ENCODE measurements around the gene RAD51B.

Gene RAD51B

GRCh38 chr14:68477461-68478085 is 658.0 kb downstream of the RAD51B start:
- DNase-seq: no peak

GRCh38 chr14:68479247-68479646 is 659.7 kb downstream of the RAD51B start:
- DNase-seq: no peak

DNA sequence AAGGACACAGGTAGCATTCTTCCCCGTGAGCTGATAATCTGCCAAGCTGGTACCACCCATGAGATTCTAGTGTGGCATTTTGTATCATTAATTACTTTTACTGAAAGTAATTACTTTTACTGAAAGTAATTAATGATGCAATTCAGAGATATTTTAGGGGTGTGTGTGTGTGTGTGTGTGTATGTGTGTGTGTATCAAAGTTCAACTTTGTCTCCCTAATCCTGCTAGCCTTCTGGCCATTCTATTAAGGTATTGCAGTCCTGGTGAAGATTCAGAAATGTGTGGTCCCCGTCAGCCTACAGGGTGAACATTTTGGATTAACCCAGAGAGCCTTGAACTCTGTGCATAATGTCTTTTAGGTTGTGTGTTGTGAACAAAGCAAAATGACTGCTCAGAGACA is 662.4 kb downstream of the RAD51B start:
- no peak for DNase-seq

DNA sequence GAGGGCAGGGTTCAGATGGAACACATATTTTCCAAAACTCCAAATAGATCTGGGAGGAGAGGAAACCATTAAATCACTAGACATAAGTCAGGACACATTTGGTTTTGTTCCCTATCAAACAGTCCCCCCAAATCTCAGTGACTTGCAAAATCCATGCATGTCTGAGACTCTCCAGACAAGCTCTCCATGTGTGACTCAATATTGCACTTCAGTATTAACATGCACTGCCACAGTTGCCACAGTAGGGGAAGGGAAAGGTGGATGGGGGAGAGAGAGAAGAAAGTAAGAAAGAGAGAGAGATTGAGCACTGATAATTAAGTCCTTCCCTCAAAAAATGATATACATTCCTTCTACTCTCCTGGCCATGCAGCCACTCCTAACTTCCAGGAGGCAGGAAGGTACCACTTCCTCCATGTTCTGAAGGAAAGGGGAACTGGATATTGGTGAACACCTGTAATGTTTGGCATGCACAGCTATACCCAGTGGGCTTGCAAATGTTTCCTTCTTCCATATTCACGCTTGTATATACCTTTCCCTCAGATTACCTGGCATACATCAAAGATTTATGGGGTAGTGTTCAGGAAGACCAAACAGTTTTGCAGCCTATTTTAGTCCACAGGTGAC is 663.3 kb downstream of the RAD51B start:
- DNase-seq: no peak

- DNase-seq: no peak
These were observed 666.6 kb downstream of the RAD51B start for GRCh38 chr14:68486033-68486732.

DNA sequence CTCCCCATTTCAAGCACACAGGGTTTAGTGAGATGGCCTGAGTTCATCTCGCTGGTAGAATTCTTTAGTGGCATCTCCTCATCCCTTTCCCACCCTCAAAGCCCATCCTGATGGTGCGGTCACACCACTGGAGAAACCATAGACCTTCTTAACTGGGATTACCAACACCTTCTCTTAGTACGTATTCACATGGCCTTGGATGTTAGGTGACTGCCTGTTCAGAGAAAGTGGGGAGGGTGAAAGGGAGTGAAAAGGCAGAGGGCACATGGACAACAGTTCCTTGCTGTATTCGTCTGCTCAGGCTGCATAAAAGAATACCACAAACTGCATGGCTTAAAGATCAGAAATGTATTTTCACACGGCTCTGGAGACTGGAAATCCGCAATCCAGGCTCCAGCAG is 667.2 kb downstream of the RAD51B start:
- no peak for DNase-seq

GRCh38 chr14:68487805-68488590 is 668.4 kb downstream of the RAD51B start:
- DNase-seq: no peak

GRCh38 chr14:68491793-68492192 is 672.2 kb downstream of the RAD51B start:
- no peak for DNase-seq

DNA sequence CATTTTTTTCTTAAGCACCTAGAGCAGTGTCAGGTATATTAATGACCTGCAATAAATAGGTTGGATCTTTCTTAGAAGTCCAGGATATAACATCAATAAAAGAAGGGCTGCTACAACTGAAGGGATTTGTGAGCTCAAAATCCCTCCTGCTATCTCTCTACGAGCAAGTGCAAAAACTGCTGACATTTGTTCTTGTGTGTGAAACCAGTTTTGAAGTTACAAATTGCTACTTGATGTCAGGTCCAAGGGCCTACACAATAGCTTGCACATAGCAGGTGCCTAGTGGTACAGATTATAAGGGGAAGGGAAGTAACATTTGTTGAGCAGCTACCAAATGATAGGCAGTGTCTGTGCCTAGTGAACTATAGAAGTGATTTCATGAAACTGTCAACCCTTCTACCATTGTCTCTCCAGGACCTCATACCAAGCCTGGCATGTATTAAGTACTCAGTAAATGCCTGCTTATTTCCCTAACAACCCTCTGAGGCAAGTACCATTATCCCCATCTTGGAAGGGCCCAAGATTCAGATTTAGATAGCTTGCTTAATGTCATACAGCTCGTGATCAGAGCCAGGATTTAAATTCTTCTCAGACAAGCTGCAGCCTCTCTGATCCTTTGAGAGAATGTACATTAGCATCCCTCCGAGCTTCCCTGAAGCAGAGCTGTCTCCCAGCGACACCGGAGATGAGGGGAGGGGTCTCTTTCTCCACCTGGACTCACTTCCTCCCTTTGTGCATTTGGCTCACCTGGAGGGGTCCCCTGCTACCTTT is 673.0 kb downstream of the RAD51B start:
- DNase-seq: no peak

DNA sequence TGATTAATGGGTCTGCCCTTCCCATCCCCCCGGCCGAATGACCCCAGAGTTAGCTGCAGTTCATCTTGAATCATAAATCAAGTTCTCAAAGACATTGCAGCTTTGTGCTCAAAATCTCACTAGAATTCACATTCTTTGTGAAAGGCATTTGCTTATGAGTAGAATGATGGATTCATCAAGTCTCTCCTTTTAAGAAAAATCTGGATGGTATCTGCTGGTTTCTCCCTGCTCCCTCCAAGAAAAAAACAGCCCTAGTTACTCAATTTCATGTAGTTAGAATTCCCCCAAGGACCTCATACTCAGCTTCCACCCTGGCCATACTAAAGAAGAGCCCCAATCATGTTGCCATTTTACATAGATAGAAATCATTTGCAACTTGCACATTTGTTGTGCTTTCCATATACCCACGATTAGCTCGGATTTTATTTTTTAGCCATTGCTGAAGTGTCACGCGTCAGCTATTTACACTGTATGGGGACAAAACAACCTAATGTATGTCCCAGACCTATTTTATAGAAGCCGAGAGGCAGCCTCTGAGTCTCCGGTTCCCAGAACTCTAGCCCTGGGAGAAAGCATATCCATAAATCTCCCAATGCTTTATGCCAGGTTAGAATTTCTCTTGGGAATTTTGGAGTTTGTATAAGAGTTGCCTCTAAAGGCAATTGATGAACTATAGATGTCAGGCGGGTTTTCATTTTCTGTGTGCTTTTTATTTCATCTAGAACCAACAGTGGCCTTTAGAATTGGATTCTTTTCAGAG is 673.8 kb downstream of the RAD51B start:
- no peak for DNase-seq

- no peak for DNase-seq
These were observed 675.8 kb downstream of the RAD51B start for GRCh38 chr14:68495101-68496039.

- DNase-seq: no peak
These were observed 677.4 kb downstream of the RAD51B start for GRCh38 chr14:68497011-68497410.

DNA sequence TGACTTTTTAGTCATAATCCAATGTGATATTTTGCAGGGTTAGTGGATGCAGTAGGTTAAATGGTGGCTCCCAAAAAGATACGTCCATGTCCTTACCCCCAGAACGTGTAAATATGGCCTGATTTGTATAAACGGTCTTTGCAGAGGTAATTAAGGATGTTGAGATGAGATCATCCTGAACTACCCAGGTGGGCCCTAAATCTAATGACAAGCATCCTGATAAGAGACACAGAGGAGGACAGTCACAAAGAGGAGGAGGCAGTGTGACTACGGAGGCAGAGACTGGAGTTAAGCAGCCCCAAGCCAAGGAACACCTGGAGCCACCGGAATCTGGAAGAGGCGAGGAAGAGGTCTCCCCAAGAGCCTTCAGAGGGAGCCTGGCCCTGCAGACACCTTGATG is 679.9 kb downstream of the RAD51B start:
- no peak for DNase-seq

GRCh38 chr14:68501171-68501570 is 681.6 kb downstream of the RAD51B start:
- DNase-seq: no peak

- DNase-seq: peak; percentile 5
These were observed 682.1 kb downstream of the RAD51B start for GRCh38 chr14:68501614-68502052.

GRCh38 chr14:68502230-68502629 is 682.7 kb downstream of the RAD51B start:
- no peak for DNase-seq

DNA sequence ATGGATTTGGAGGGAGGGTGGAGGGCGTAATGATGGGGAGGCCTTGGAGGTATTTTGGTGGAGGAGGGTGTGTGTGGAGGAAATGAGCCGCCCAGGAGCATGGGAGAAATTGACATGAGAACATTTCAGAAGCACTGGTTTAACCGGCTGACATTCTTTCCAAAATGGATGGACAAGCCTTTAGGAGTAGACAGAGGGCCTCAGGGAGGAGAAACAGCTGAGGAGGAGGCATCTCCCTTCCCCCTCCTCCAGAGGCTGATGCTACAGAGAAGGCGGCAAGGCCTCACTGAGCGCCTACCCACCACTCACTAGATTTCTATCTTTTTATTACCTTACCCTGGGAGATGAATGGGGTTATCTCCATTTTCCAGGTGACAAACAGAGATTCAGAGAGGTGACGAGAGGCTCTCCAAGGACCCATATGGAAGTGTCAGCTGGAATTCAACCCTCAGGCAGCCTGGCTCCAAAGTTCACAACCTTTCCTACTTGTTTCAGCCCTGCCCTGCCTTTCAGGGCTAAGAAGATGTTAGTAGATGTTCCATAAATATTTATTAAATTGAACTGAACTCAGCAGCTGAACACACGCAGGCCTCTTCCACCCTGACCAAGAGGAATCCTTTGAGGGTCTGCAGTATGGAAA is 683.7 kb downstream of the RAD51B start:
- no peak for DNase-seq

DNA sequence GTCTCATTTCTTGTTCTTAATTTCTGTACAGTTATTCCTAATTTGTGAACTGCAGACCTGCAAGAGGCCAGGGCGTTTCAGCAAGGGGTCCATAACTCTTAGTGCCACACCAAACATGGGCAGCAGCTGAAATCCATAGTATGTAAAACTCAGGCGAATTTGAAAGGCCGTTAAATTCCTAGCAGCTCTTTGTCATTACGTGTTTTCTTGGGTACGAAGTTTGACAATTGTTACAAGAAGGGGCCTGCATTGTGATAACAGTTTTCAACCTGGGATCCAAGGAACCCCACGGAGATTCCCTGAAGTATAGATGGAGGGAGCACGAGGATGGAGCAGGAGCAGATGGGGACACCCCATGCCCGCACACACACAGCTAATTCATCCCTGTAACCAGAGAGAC is 685.3 kb downstream of the RAD51B start:
- no peak for DNase-seq

GRCh38 chr14:68506021-68506644 is 686.6 kb downstream of the RAD51B start:
- no peak for DNase-seq

Measured in OCI-M1 (cell line).